HUES48 (cell line): ENCODE results near the gene CEMIP.

Experiments
- H3K27ac ChIP-seq: one replicate; pipeline ENCODE4 v1.7.0; 2013; ENCODE audit warnings: low read depth, low read length, inconsistent platforms
- H3K27me3 ChIP-seq: 2 replicates; pipeline ENCODE4 v1.6.1; 2013; ENCODE audit warnings: mild to moderate bottlenecking, low read length; ENCODE audit not compliant: control insufficient read depth, insufficient read depth
- H3K36me3 ChIP-seq: 2 replicates; pipeline ENCODE4 v1.6.1; 2013; ENCODE audit warnings: low read length; ENCODE audit not compliant: control insufficient read depth, insufficient read depth
- H3K4me1 ChIP-seq: 2 replicates; pipeline ENCODE4 v1.6.1; 2013; ENCODE audit warnings: mild to moderate bottlenecking, low read length; ENCODE audit not compliant: control insufficient read depth, insufficient read depth
- H3K4me3 ChIP-seq: 2 replicates; pipeline ENCODE4 v1.5.1; 2013; ENCODE audit warnings: mild to moderate bottlenecking, low read depth, low read length
- H3K9ac ChIP-seq: 2 replicates; pipeline ENCODE4 v1.6.1; 2013; ENCODE audit warnings: mild to moderate bottlenecking, low read depth, low read length, moderate library complexity
- H3K9me3 ChIP-seq: 2 replicates; pipeline ENCODE4 v1.6.1; 2013; ENCODE audit warnings: low read length; ENCODE audit not compliant: control insufficient read depth, insufficient read depth

The CEMIP gene

GRCh38 chr15:80870366-80870765 lies 91.2 kb downstream of the CEMIP start:
- no peaks in the 10 kb centered on the region for H3K36me3 ChIP-seq
- no peak overlapping the region for H3K4me3 ChIP-seq
- H3K27me3 ChIP-seq = no peaks in the 10 kb centered on the region
- no peak overlapping the region for H3K9ac ChIP-seq
- no peak overlapping the region for H3K27ac ChIP-seq
- H3K4me1 ChIP-seq = peaks cover 17% of the 10 kb centered on the region
- H3K9me3 ChIP-seq = no peaks in the 10 kb centered on the region

GRCh38 chr15:80870893-80871292 lies 91.7 kb downstream of the CEMIP start:
- H3K36me3 ChIP-seq = no peaks in the 10 kb centered on the region
- H3K4me1 ChIP-seq = peaks cover 17% of the 10 kb centered on the region
- no peaks in the 10 kb centered on the region for H3K27me3 ChIP-seq
- H3K9ac ChIP-seq = no peak overlapping the region
- no peaks in the 10 kb centered on the region for H3K9me3 ChIP-seq
- no peak overlapping the region for H3K4me3 ChIP-seq
- no peak overlapping the region for H3K27ac ChIP-seq

- Histone ChIP-seq H3K36me3 (no peaks in the 10 kb centered on the region), H3K27me3 (no peaks in the 10 kb centered on the region)
Observed at GRCh38 chr15:80871858-80872257, 92.7 kb downstream of the CEMIP start.

GRCh38 chr15:80873366-80873952 lies 94.3 kb downstream of the CEMIP start:
- no peaks in the 10 kb centered on the region for H3K36me3 ChIP-seq
- no peak overlapping the region for H3K4me3 ChIP-seq
- no peak overlapping the region for H3K9ac ChIP-seq
- H3K9me3 ChIP-seq = no peaks in the 10 kb centered on the region
- no peak overlapping the region for H3K27ac ChIP-seq
- no peaks in the 10 kb centered on the region for H3K27me3 ChIP-seq
- peaks cover 5% of the 10 kb centered on the region; the same call in 1 of the 2 replicates for H3K4me1 ChIP-seq

More at GRCh38 chr15:80871858-80872257, 92.7 kb downstream of the CEMIP start:
- Histone ChIP-seq H3K4me3 (no peak overlapping the region), H3K9ac (no peak overlapping the region), H3K27ac (no peak overlapping the region), H3K9me3 (no peaks in the 10 kb centered on the region), H3K4me1 (peaks cover 14% of the 10 kb centered on the region)

- no peak overlapping the region for H3K4me3 ChIP-seq
- no peaks in the 10 kb centered on the region for H3K9me3 ChIP-seq
- H3K36me3 ChIP-seq = no peaks in the 10 kb centered on the region
- H3K4me1 ChIP-seq = peaks cover 7% of the 10 kb centered on the region; the same call in 1 of the 2 replicates
- no peak overlapping the region for H3K9ac ChIP-seq
- no peaks in the 10 kb centered on the region for H3K27me3 ChIP-seq
- H3K27ac ChIP-seq = no peak overlapping the region
Observed at GRCh38 chr15:80875568-80876347, 96.6 kb downstream of the CEMIP start.

- H3K9me3 ChIP-seq = no peaks in the 10 kb centered on the region
- no peak overlapping the region for H3K9ac ChIP-seq
- no peaks in the 10 kb centered on the region for H3K27me3 ChIP-seq
- no peak overlapping the region for H3K4me3 ChIP-seq
- H3K27ac ChIP-seq = no peak overlapping the region
- H3K4me1 ChIP-seq = peaks cover 7% of the 10 kb centered on the region; the same call in 1 of the 2 replicates
- H3K36me3 ChIP-seq = no peaks in the 10 kb centered on the region
Observed at GRCh38 chr15:80876348-80876674, 97.1 kb downstream of the CEMIP start.

GRCh38 chr15:80878242-80878866 lies 99.2 kb downstream of the CEMIP start:
- H3K4me1 ChIP-seq = peaks cover 7% of the 10 kb centered on the region; the same call in 1 of the 2 replicates
- no peaks in the 10 kb centered on the region for H3K36me3 ChIP-seq
- no peak overlapping the region for H3K9ac ChIP-seq
- H3K9me3 ChIP-seq = no peaks in the 10 kb centered on the region
- H3K27me3 ChIP-seq = no peaks in the 10 kb centered on the region
- no peak overlapping the region for H3K4me3 ChIP-seq
- H3K27ac ChIP-seq = no peak overlapping the region

- Histone ChIP-seq H3K36me3 (no peaks in the 10 kb centered on the region), H3K9me3 (no peaks in the 10 kb centered on the region), H3K4me3 (no peak overlapping the region), H3K27me3 (no peaks in the 10 kb centered on the region), H3K4me1 (peaks cover 7% of the 10 kb centered on the region; the same call in 1 of the 2 replicates), H3K9ac (no peak overlapping the region), H3K27ac (no peak overlapping the region)
Observed at GRCh38 chr15:80878867-80879250, 99.7 kb downstream of the CEMIP start.

- no peak overlapping the region for H3K27ac ChIP-seq
- no peak overlapping the region for H3K4me3 ChIP-seq
- H3K9me3 ChIP-seq = no peaks in the 10 kb centered on the region
- no peak overlapping the region for H3K9ac ChIP-seq
- no peaks in the 10 kb centered on the region for H3K36me3 ChIP-seq
- H3K27me3 ChIP-seq = no peaks in the 10 kb centered on the region
- peaks cover 7% of the 10 kb centered on the region; the same call in 1 of the 2 replicates for H3K4me1 ChIP-seq
Observed at GRCh38 chr15:80880086-80880485, 100.9 kb downstream of the CEMIP start.

- no peak overlapping the region for H3K4me3 ChIP-seq
- no peaks in the 10 kb centered on the region for H3K9me3 ChIP-seq
- no peaks in the 10 kb centered on the region for H3K27me3 ChIP-seq
- peaks cover 10% of the 10 kb centered on the region for H3K4me1 ChIP-seq
- no peaks in the 10 kb centered on the region for H3K36me3 ChIP-seq
- H3K27ac ChIP-seq = no peak overlapping the region
- H3K9ac ChIP-seq = no peak overlapping the region
Observed at GRCh38 chr15:80883641-80884040, 104.5 kb downstream of the CEMIP start.

- Histone ChIP-seq H3K27ac (no peak overlapping the region), H3K9me3 (no peaks in the 10 kb centered on the region), H3K9ac (no peak overlapping the region), H3K4me3 (no peak overlapping the region), H3K36me3 (no peaks in the 10 kb centered on the region), H3K4me1 (peaks cover 9% of the 10 kb centered on the region), H3K27me3 (no peaks in the 10 kb centered on the region)
Observed at GRCh38 chr15:80885016-80885579, 105.9 kb downstream of the CEMIP start.
